Panc1 (cell line): Measurements from ENCODE around the gene EYS.

Source experiments
- CTCF ChIP-seq: fragments of 450-650 bp; IDR thresholded peaks from 2 replicates; pipeline ENCODE4 v1.5.1; 2017; ENCODE audit warnings: mild to moderate bottlenecking
- POLR2AphosphoS5 ChIP-seq: IDR thresholded peaks from 2 replicates; pipeline ENCODE4 v1.6.1; 2012; ENCODE audit warnings: mild to moderate bottlenecking, low read depth, low read length, moderate library complexity
- SIN3A ChIP-seq: IDR thresholded peaks from 2 replicates; pipeline ENCODE4 v1.6.1; 2012; ENCODE audit warnings: low read depth, mild to moderate bottlenecking, low read length, moderate library complexity, borderline replicate concordance; ENCODE audit not compliant: insufficient read depth
- TCF7L2 ChIP-seq: IDR thresholded peaks from 2 replicates; pipeline ENCODE4 v1.6.1; 2011; ENCODE audit warnings: mild to moderate bottlenecking, low read depth, low read length, inconsistent platforms
- TF ChIP-seq, protein P1 (sequence below), 2 experiments: IDR thresholded peaks; 2 replicates each; pipeline ENCODE4 v1.6.1; 2011 to 2012; ENCODE audit warnings: low read depth in 2 of 2, control low read depth in 1 of 2, low read length in 1 of 2, mild to moderate bottlenecking in 1 of 2, moderate library complexity in 1 of 2; ENCODE audit not compliant: insufficient read depth in 1 of 2

DNA sequence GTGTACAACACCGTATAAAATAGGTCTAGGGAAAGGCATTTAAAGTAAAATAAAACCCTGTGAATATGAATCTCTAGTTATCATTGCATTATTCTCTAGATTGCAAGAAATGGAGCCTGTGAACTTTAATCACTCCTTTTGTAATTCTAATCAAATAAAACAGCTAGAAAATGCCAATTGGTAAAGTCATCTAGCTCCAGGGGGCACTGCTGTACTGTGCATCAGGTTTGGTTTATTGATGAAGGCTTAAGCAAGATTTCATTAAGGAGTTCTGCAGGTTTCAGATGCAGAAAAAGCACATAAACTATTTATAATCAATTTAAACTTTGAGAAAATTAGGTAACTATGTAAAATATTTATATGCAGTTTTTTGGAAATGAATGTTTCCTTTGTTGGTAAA is 1426.5 kb downstream of the EYS start:
- TF ChIP-seq CTCF (peak; percentile 39; the same call in 1 of the 2 replicates), POLR2AphosphoS5 (no peak), TCF7L2 (no peak), SIN3A (no peak)
- TF ChIP-seq, protein P1, sequence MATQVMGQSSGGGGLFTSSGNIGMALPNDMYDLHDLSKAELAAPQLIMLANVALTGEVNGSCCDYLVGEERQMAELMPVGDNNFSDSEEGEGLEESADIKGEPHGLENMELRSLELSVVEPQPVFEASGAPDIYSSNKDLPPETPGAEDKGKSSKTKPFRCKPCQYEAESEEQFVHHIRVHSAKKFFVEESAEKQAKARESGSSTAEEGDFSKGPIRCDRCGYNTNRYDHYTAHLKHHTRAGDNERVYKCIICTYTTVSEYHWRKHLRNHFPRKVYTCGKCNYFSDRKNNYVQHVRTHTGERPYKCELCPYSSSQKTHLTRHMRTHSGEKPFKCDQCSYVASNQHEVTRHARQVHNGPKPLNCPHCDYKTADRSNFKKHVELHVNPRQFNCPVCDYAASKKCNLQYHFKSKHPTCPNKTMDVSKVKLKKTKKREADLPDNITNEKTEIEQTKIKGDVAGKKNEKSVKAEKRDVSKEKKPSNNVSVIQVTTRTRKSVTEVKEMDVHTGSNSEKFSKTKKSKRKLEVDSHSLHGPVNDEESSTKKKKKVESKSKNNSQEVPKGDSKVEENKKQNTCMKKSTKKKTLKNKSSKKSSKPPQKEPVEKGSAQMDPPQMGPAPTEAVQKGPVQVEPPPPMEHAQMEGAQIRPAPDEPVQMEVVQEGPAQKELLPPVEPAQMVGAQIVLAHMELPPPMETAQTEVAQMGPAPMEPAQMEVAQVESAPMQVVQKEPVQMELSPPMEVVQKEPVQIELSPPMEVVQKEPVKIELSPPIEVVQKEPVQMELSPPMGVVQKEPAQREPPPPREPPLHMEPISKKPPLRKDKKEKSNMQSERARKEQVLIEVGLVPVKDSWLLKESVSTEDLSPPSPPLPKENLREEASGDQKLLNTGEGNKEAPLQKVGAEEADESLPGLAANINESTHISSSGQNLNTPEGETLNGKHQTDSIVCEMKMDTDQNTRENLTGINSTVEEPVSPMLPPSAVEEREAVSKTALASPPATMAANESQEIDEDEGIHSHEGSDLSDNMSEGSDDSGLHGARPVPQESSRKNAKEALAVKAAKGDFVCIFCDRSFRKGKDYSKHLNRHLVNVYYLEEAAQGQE (IDR thresholded peaks at IDR 0.05; ENCODE audit: insufficient read depth in 1 of 2, low read depth in 2 of 2, low read length in 1 of 2) = no peak
